SK-N-MC (cell line): ENCODE data around the gene PHF12.

Experiments
- EZH2 ChIP-seq: fragments of 200-600 bp; sonication (generic); IDR thresholded peaks from one replicate; pipeline ENCODE4 v1.6.1; 2017; ENCODE audit warnings: antibody characterized with exemption
- FOXP2 ChIP-seq: optimal IDR thresholded peaks from 2 replicates; pipeline ENCODE3; 2011; ENCODE audit warnings: mild to moderate bottlenecking, moderate library complexity; ENCODE audit not compliant: insufficient read depth; ENCODE audit errors: extremely low read length, control extremely low read depth
- POLR2AphosphoS5 ChIP-seq: IDR thresholded peaks from 2 replicates; pipeline ENCODE4 v1.6.1; 2012; ENCODE audit warnings: mild to moderate bottlenecking, low read depth, low read length, borderline replicate concordance

GRCh38 chr17:28955408-28955807 lies 4.1 kb upstream of the PHF12 start:
- TF ChIP-seq EZH2 (no peak), POLR2AphosphoS5 (no peak), FOXP2 (no peak)
